A204.1 (cell line): ENCODE measurements around the gene SQSTM1.
"Not testable (repeated sequence)": the region's sequence is repeated elsewhere in the genome, so short reads cannot be mapped to it uniquely, and the experiment has no call there.

Source experiments
- FAIRE-seq: peaks from 2 replicates; lab custom pipeline; 2012; peaks lifted over from hg19 to GRCh38; lab: Jason Lieb, UNC

Gene SQSTM1

GRCh38 chr5:179820483-179821297, at the start of gene SQSTM1:
Gene SQSTM1 (plus strand): TSS chr5:179820905. CDS start chr5:179820937, 32 bp downstream.
- FAIRE-seq = no peak

- no peak for FAIRE-seq
These were observed 49.3 kb upstream of the SQSTM1 start for GRCh38 chr5:179771311-179771895.

- FAIRE-seq = no peak
These were observed 48.4 kb upstream of the SQSTM1 start for GRCh38 chr5:179772351-179772750.

GRCh38 chr5:179773686-179774040, 47.0 kb upstream of the SQSTM1 start:
- FAIRE-seq = no peak

GRCh38 chr5:179774442-179774841, 46.3 kb upstream of the SQSTM1 start:
- FAIRE-seq = no peak

GRCh38 chr5:179776411-179776938, 44.2 kb upstream of the SQSTM1 start:
- no peak for FAIRE-seq

GRCh38 chr5:179777456-179777855, 43.2 kb upstream of the SQSTM1 start:
- FAIRE-seq = no peak

- FAIRE-seq = no peak
These were observed 42.8 kb upstream of the SQSTM1 start for GRCh38 chr5:179777909-179778308.

GRCh38 chr5:179778591-179778990, 42.1 kb upstream of the SQSTM1 start:
- FAIRE-seq = no peak

- no peak for FAIRE-seq
These were observed 40.9 kb upstream of the SQSTM1 start for GRCh38 chr5:179779826-179780225.

GRCh38 chr5:179780362-179780761, 40.3 kb upstream of the SQSTM1 start:
- FAIRE-seq = no peak

GRCh38 chr5:179781846-179782245, 38.9 kb upstream of the SQSTM1 start:
- no peak for FAIRE-seq

GRCh38 chr5:179783128-179783527, 37.6 kb upstream of the SQSTM1 start:
- no peak for FAIRE-seq

- FAIRE-seq = no peak
These were observed 33.8 kb upstream of the SQSTM1 start for GRCh38 chr5:179786861-179787260.

GRCh38 chr5:179788193-179788854, 32.4 kb upstream of the SQSTM1 start:
- no peak for FAIRE-seq

- not testable (repeated sequence) for FAIRE-seq
These were observed 31.4 kb upstream of the SQSTM1 start for GRCh38 chr5:179789278-179789677.

- no peak for FAIRE-seq
These were observed 28.7 kb upstream of the SQSTM1 start for GRCh38 chr5:179791881-179792611.

- FAIRE-seq = no peak
These were observed 27.9 kb upstream of the SQSTM1 start for GRCh38 chr5:179792612-179793467.

GRCh38 chr5:179793468-179794139, 27.1 kb upstream of the SQSTM1 start, which contains the start of gene LTC4S:
Gene LTC4S (plus strand): TSS chr5:179793986. CDS start chr5:179794081, 95 bp downstream.
- no peak for FAIRE-seq

GRCh38 chr5:179794171-179794570, 26.5 kb upstream of the SQSTM1 start:
- FAIRE-seq = no peak

- FAIRE-seq = no peak
These were observed 26.1 kb upstream of the SQSTM1 start for GRCh38 chr5:179794575-179794974.
